Small intestine (tissue), 7 donors: ENCODE measurements around the gene DNHD1. TPM values are rescaled to one million over a fixed set of nuclear protein-coding genes. Genes with fewer than 3 reads are reported as not detected.

ENCODE experiments used
- DNase-seq, 2 donors: peaks; one replicate each; pipeline versions ENCODE4 v3.0.0 to v3.0.0-alpha.2; 2013
- FAIRE-seq: peaks from 2 replicates; lab custom pipeline; 2012; peaks lifted over from hg19 to GRCh38; lab: Jason Lieb, UNC
- H3K27ac ChIP-seq, 3 donors: one replicate each; pipeline ENCODE4 v1.5.1; 2013; ENCODE audit warnings: low read length in 2 of 3, mild to moderate bottlenecking in 2 of 3, control low read depth in 1 of 3, inconsistent platforms in 1 of 3, low read depth in 1 of 3, moderate library complexity in 1 of 3
- H3K27me3 ChIP-seq, 3 donors: one replicate each; pipeline ENCODE4 v1.6.1; 2013; ENCODE audit warnings: low read length in 3 of 3, inconsistent platforms in 1 of 3; ENCODE audit not compliant: control insufficient read depth in 3 of 3, insufficient read depth in 3 of 3
- H3K36me3 ChIP-seq, 3 donors: one replicate each; pipeline ENCODE4 v1.6.1; 2013; ENCODE audit warnings: low read length in 3 of 3, inconsistent platforms in 1 of 3, low read depth in 1 of 3, mild to moderate bottlenecking in 1 of 3, moderate library complexity in 1 of 3; ENCODE audit not compliant: control insufficient read depth in 3 of 3, insufficient read depth in 2 of 3
- H3K4me1 ChIP-seq, 3 donors: one replicate each; pipeline ENCODE4 v1.6.1; 2013; ENCODE audit warnings: low read length in 2 of 3, inconsistent platforms in 1 of 3, low read depth in 1 of 3, mild to moderate bottlenecking in 1 of 3, moderate library complexity in 1 of 3; ENCODE audit not compliant: control insufficient read depth in 3 of 3, insufficient read depth in 2 of 3
- H3K4me3 ChIP-seq, 3 donors: one replicate each; pipeline ENCODE4 v1.5.1; 2013; ENCODE audit warnings: low read length in 3 of 3, control low read depth in 1 of 3, inconsistent platforms in 1 of 3, low read depth in 1 of 3, mild to moderate bottlenecking in 1 of 3, moderate library complexity in 1 of 3
- H3K9me3 ChIP-seq, 2 donors: one replicate each; pipeline ENCODE4 v1.6.1; 2013; ENCODE audit warnings: low read depth in 1 of 2, low read length in 1 of 2; ENCODE audit not compliant: control insufficient read depth in 2 of 2, insufficient read depth in 1 of 2
- WGBS, 3 donors: extraction: QIAGEN DNeasy Blood & Tissue Kit; methylation state at CpG; one replicate each; pipeline ENCODE4 v1.1.7; 2013; 5-methylcytosine and 5-hydroxymethylcytosine counted together
- polyA plus RNA-seq, 4 donors: library from polyadenylated mRNA; stranded (reverse) in 3 of 4; unstranded in 1 of 4; fragments of 200-250 nt in 3 of 4; fragments of 120-200 nt in 1 of 4; gene quantifications; one replicate each; pipeline versions ENCODE4 v1.2.1 to v1.2.3, GENCODE V29; 2013
- donor health status: healthy with polysubstance abuse.
- donor health status: control.
- donor health status: control.
- donor health status: Bipolar disorder and iron deficiency.
- donor health status: healthy.

DNHD1 gene
- polyA plus RNA-seq, 4 donors: 4.0 to 10.5 (median 9.0) TPM

DNA sequence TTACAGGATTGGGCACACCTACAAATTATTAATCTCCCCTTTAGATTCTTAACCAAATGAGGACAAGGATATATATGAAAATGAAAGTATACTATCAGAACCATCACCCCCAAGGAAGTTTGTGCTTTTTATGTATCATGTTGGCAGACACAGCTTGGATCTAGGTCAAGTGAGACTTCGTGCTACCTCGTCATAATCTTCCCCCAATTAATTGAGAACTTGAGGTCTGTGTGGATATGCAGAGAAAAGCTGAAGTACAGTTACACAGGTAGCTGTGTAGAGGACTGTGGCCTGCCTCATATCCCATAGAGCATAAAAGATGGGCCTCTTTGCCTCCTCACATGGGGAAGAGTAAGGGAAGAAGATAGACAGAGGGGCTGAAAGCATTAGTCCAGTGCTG is 45.6 kb downstream of the DNHD1 start:
- WGBS, 3 donors: 40 to 57% (median 49%) methylated on average over 2 of the region's 2 CpGs
- peaks cover 0 to 37% (median 3%) of the 10 kb centered on the region in 3 donors for H3K36me3 ChIP-seq
- DNase-seq (no peak), FAIRE-seq (no peak)
- H3K27ac ChIP-seq: no peak overlapping the region
- H3K27me3 ChIP-seq: no peaks in the 10 kb centered on the region
- H3K9me3 ChIP-seq: no peaks in the 10 kb centered on the region
- H3K4me1 ChIP-seq: no peaks in the 10 kb centered on the region
- no peak overlapping the region for H3K4me3 ChIP-seq

DNA sequence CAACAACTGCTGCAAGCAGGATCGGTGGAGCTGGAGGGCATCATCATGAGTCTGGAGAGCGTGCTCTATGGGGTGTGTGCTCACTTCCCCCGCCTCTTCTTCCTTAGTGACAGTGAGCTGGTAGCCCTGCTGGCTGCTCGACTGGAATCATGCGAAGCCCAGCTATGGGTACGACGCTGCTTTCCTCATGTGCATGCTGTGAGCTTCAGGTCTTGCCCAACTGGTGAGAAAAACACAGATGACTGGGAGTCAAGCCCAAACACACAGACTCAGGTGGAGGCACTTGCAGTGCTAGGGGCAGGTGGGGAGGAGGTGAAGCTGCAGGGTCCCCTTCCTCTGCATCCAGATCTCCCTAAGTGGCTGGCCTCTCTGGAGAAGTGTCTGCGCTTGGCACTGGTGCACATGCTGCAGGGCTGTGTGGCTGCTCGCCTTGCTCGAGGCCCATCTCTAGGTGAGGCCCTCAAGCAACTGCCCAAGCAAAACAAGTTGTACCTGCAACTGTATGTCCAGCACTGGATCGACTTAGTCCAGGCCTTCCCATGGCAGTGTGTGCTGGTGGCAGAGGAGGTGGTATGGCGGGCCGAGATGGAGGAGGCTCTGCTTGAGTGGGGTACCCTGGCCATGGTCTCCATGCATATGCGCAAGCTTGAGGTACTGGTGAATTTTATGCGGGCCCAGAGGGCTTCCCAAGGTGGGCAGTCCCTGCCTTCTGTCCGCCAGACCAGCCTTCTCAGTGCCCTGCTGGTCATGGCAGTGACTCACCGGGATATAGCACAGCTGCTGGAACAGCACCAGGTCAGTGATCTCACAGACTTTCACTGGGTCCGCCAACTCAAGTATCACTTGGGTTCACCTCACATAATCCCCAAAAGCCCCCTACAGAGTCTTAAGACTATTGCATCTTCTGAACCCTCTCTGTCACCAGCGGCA is 48.1 kb downstream of the DNHD1 start:
- Histone ChIP-seq H3K27me3 (no peaks in the 10 kb centered on the region), H3K27ac (no peak overlapping the region), H3K9me3 (no peaks in the 10 kb centered on the region), H3K36me3 (peaks cover 0 to 40% (median 3%) of the 10 kb centered on the region in 3 donors), H3K4me3 (no peak overlapping the region), H3K4me1 (no peaks in the 10 kb centered on the region)
- WGBS, 3 donors: 95 to 96% (median 95%) methylated on average over 19 of the region's 19 CpGs
- FAIRE-seq (no peak), DNase-seq (no peak)

DNA sequence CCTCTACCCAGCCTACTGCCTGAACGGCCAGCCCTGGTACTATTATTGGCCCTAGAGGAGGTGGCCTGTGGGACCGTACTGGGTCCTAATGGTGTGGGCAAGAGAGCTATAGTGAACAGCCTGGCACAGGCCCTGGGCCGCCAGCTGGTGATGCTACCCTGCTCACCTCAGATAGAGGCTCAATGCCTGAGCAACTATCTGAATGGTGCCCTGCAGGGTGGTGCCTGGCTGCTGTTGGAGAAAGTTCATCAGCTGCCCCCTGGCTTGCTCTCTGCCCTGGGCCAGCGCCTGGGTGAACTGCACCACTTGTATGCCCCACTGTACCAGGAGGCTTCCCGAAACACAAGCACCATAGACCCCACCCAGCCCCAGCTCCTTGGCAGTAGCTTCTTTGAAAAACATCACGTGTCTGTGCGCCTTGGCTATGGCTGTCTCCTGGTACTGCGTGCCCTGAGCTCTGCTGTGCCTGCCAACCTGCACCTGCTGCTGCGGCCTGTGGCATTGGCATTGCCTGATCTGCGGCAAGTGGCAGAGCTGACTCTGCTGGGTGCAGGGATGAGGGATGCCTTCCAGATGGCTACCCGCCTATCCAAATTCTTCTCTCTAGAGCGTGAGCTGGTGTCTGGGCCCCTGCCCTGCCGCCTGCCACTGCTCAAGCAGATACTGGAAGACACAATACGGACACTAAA is 49.0 kb downstream of the DNHD1 start:
- H3K4me1 ChIP-seq: no peaks in the 10 kb centered on the region
- H3K36me3 ChIP-seq: peaks cover 0 to 40% (median 3%) of the 10 kb centered on the region in 3 donors
- WGBS, 3 donors: 96 to 98% (median 97%) methylated on average over 14 of the region's 14 CpGs
- H3K27me3 ChIP-seq: no peaks in the 10 kb centered on the region
- FAIRE-seq (no peak), DNase-seq (no peak)
- no peak overlapping the region for H3K27ac ChIP-seq
- H3K9me3 ChIP-seq: no peaks in the 10 kb centered on the region
- no peak overlapping the region for H3K4me3 ChIP-seq

DNA sequence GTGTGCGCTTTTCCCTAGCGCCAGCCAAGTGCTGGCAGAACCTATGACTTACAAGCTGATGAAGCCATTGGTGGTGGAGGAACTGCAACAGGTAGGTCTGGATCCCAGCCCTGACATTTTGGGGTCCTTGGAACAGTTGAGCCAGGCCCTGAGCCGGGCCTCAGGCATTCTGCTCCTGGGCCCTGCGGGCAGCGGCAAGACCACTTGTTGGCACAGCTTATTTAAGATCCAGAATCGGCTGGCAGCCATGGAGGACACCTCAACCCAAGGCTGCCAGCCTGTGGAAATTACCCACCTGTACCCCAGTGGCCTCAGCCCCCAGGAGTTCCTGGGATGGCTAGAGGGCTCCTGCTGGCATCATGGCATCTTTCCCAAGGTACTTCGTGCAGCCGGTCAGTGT is 49.7 kb downstream of the DNHD1 start:
- H3K36me3 ChIP-seq: peaks cover 0 to 40% (median 3%) of the 10 kb centered on the region in 3 donors
- DNase-seq: no peak
- no peak for FAIRE-seq
- H3K9me3 ChIP-seq: no peaks in the 10 kb centered on the region
- H3K27me3 ChIP-seq: no peaks in the 10 kb centered on the region
- WGBS, 3 donors: 93 to 96% (median 96%) methylated on average over 8 of the region's 8 CpGs
- no peak overlapping the region for H3K27ac ChIP-seq
- H3K4me1 ChIP-seq: no peaks in the 10 kb centered on the region
- no peak overlapping the region for H3K4me3 ChIP-seq

DNA sequence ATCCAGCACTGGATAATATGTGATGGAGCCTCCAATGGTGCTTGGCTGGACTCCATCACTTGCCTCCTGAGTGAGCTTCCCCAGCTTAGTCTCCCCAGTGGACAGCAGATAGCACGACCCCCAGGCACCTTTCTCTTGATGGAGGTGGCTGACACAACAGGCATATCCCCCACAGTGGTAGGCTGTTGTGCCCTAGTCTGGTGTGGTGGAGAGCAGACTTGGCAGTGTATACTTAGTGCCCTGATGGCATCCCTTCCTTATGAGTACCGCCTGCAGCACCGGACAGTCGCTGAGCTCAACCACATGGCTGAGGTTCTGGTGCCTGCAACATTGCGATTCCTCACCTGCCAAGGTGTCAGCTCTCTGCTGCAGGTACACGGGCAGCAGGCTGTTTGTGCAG is 50.1 kb downstream of the DNHD1 start:
- no peaks in the 10 kb centered on the region for H3K4me1 ChIP-seq
- H3K27ac ChIP-seq: no peak overlapping the region
- no peaks in the 10 kb centered on the region for H3K27me3 ChIP-seq
- peaks cover 0 to 40% (median 3%) of the 10 kb centered on the region in 3 donors for H3K36me3 ChIP-seq
- H3K9me3 ChIP-seq: no peaks in the 10 kb centered on the region
- WGBS, 3 donors: 94 to 95% (median 94%) methylated on average over 6 of the region's 6 CpGs
- no peak for DNase-seq
- H3K4me3 ChIP-seq: no peak overlapping the region
- FAIRE-seq: no peak

DNA sequence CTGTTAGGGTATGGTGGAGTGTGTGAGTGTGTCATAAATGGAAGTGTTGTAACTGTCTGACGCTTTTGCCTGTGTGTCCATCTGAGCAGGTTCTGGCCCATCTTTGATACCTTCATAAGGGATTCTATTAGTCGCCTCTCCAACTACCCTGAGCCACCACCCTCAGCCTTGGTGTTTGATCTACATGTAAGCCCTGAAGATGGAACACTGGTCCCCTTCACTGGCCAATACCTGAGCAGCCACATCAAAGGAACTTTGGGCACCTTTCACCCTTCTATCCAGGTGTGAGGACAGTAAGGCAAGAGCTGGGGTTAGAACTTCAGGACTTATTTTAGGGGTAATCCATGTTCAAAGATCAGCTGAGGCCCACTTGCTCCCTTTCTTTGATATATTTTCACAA is 51.0 kb downstream of the DNHD1 start:
- FAIRE-seq (no peak), DNase-seq (no peak)
- Histone ChIP-seq H3K36me3 (peaks cover 0 to 40% (median 3%) of the 10 kb centered on the region in 3 donors), H3K4me1 (no peaks in the 10 kb centered on the region), H3K27ac (no peak overlapping the region), H3K4me3 (no peak overlapping the region), H3K9me3 (no peaks in the 10 kb centered on the region), H3K27me3 (no peaks in the 10 kb centered on the region)
- WGBS, 3 donors: 91 to 93% (median 91%) methylated on average over 2 of the region's 2 CpGs

DNA sequence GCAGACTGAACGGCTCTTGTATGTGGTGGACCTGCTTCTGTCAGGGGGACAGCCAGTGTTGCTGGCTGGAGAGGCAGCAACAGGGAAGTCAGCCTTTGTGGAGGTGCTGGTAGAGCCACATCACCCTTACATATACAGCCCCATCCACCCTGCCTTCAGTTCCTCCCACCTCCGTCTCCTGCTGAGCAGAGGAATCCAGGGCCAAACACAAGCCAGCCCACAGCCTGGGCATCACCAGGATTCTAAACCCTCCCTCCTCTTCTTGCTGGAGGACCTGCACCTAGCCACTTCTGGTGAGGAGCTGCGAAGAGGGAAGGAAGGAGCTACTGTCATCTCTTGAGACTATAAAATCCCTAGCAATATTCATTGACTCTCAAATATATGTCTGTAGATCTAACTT is 51.6 kb downstream of the DNHD1 start:
- Histone ChIP-seq H3K27me3 (no peaks in the 10 kb centered on the region), H3K9me3 (no peaks in the 10 kb centered on the region), H3K27ac (no peak overlapping the region), H3K4me1 (no peaks in the 10 kb centered on the region), H3K36me3 (peaks cover 0 to 40% (median 3%) of the 10 kb centered on the region in 3 donors), H3K4me3 (no peak overlapping the region)
- 87 to 92% (median 88%) methylated on average over 3 of the region's 3 CpGs for WGBS, 3 donors
- no peak for DNase-seq
- no peak for FAIRE-seq

DNA sequence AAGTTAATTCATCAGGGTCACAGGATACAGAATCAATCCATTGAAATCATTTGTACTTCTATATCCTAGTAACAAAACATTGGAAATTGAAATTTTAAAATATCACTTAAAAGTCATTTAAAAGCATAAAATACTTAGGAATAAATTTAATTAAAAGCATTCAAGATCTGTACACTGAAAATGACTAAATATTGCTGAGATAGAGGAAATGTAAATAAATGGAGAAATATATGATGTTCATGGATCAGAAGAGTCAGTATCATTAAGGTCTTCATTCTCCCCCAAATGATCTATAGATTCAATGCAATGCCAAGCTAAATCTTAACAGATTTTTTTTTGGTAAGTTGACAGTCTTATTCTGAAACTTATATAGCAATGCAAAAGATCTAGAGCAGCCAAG is 56.6 kb downstream of the DNHD1 start:
- H3K9me3 ChIP-seq: no peaks in the 10 kb centered on the region
- no peak overlapping the region for H3K27ac ChIP-seq
- H3K4me1 ChIP-seq: no peaks in the 10 kb centered on the region
- H3K36me3 ChIP-seq: peaks cover 0 to 6% (median 0%) of the 10 kb centered on the region in 3 donors
- FAIRE-seq (no peak), DNase-seq (no peak)
- no peaks in the 10 kb centered on the region for H3K27me3 ChIP-seq
- H3K4me3 ChIP-seq: no peak overlapping the region
